Endothelial cell of umbilical vein (primary cell): ENCODE results near the gene SMC4. TPM values are rescaled to one million over a fixed set of nuclear protein-coding genes. Genes with fewer than 3 reads are reported as not detected.

Experiments
- BruUV-seq: library from RNA; stranded (reverse); fragments of 400-500 nt; replicated peaks from 2 replicates; lab custom pipeline; 2021; lab: Mats Ljungman, UMichigan
- CTCF ChIA-PET: fragments of 300-600, 350-600 bp; sonication (Branson Sonifier 250); formaldehyde crosslinking; loops from one replicate; lab custom pipeline; 2021; ENCODE audit warnings: antibody characterized with exemption, inconsistent platforms; lab: Charles Lee
- POLR2A ChIA-PET: fragments of 300-600, 350-600 bp; sonication (Branson Sonifier 250); formaldehyde crosslinking; loops from one replicate; lab custom pipeline; 2021; ENCODE audit warnings: antibody characterized with exemption, inconsistent platforms; lab: Charles Lee
- DNase-seq: peaks from one replicate; pipeline ENCODE4 v3.0.0-alpha.2; 2011; ENCODE audit warnings: low read depth, low spot score
- FAIRE-seq: peaks from 2 replicates; lab custom pipeline; 2011; peaks lifted over from hg19 to GRCh38; lab: Jason Lieb, UNC
- H2AFZ ChIP-seq: 2 replicates; pipeline ENCODE4 v1.6.0; 2012; ENCODE audit warnings: low read depth, low read length, control low read depth, inconsistent platforms
- H3K27ac ChIP-seq: 2 replicates; pipeline ENCODE4 v1.5.1; 2011; ENCODE audit warnings: low read depth, mild to moderate bottlenecking, control low read depth, low read length, moderate library complexity; ENCODE audit not compliant: insufficient read depth
- H3K27me3 ChIP-seq, 2 experiments: 2 replicates each; pipeline versions ENCODE4 v1.6.0 to v1.6.1; 2011; ENCODE audit warnings: low read length in 2 of 2, mixed read lengths in 1 of 2; ENCODE audit not compliant: control insufficient read depth in 2 of 2, insufficient read depth in 2 of 2
- H3K36me3 ChIP-seq, 2 experiments: 2 replicates in 1 of 2; 3 replicates in 1 of 2; pipeline ENCODE4 v1.5.1; 2011; ENCODE audit warnings: low read length in 2 of 2, mild to moderate bottlenecking in 1 of 2, moderate library complexity in 1 of 2; ENCODE audit not compliant: control insufficient read depth in 2 of 2, insufficient read depth in 2 of 2; ENCODE audit errors: extremely low read depth in 1 of 2
- H3K4me1 ChIP-seq: 3 replicates; pipeline ENCODE4 v1.5.1; 2011; ENCODE audit warnings: mild to moderate bottlenecking, low read length; ENCODE audit not compliant: control insufficient read depth, insufficient read depth; ENCODE audit errors: extremely low read depth
- H3K4me2 ChIP-seq: 2 replicates; pipeline ENCODE4 v1.6.1; 2011; ENCODE audit warnings: low read length, control low read depth, mixed read lengths; ENCODE audit not compliant: insufficient read depth
- H3K4me3 ChIP-seq, 3 experiments: fragments of 200-600 bp in 1 of 3; sonication (generic), shearing (Covaris generic) in 1 of 3; replicated peaks in 1 of 3; 2 replicates each; pipeline ENCODE4 v1.5.1; 2011 to 2016; ENCODE audit warnings: control low read depth in 3 of 3, low read length in 3 of 3, mild to moderate bottlenecking in 2 of 3, inconsistent platforms in 1 of 3, low read depth in 1 of 3, moderate library complexity in 1 of 3; ENCODE audit not compliant: insufficient read depth in 1 of 3
- H3K79me2 ChIP-seq: 2 replicates; pipeline ENCODE4 v1.6.0; 2012; ENCODE audit warnings: low read length, inconsistent platforms; ENCODE audit not compliant: control insufficient read depth, insufficient read depth
- H3K9ac ChIP-seq: replicated peaks from 2 replicates; pipeline ENCODE3; 2011; ENCODE audit warnings: low read length, control low read depth; ENCODE audit not compliant: insufficient read depth; ENCODE audit errors: extremely low read depth
- H3K9me1 ChIP-seq: replicated peaks from 3 replicates; pipeline ENCODE4 v1.6.0; 2011; ENCODE audit warnings: mild to moderate bottlenecking, low read length; ENCODE audit not compliant: control insufficient read depth, insufficient read depth; ENCODE audit errors: extremely low read depth
- H3K9me3 ChIP-seq: replicated peaks from 2 replicates; pipeline ENCODE4 v1.5.1; 2012; ENCODE audit warnings: low read length, inconsistent platforms; ENCODE audit not compliant: control insufficient read depth, insufficient read depth
- H4K20me1 ChIP-seq: replicated peaks from 2 replicates; pipeline ENCODE3; 2011; ENCODE audit warnings: mild to moderate bottlenecking, low read length; ENCODE audit not compliant: control insufficient read depth, insufficient read depth; ENCODE audit errors: extremely low read depth
- CTCF ChIP-seq, 2 donors: IDR thresholded peaks; 1 replicate in 1 of 2; 2 replicates in 1 of 2; pipeline ENCODE4 v1.5.1; 2011; ENCODE audit warnings: low read length in 2 of 2, mild to moderate bottlenecking in 2 of 2, moderate library complexity in 2 of 2, control low read depth in 1 of 2, inconsistent platforms in 1 of 2, low read depth in 1 of 2; ENCODE audit not compliant: insufficient read depth in 1 of 2; ENCODE audit errors: extremely low read depth in 1 of 2
- EZH2 ChIP-seq: IDR thresholded peaks from 2 replicates; pipeline ENCODE4 v1.6.1; 2012; ENCODE audit warnings: borderline replicate concordance, low read depth, mild to moderate bottlenecking, moderate library complexity, low read length, inconsistent platforms; ENCODE audit not compliant: severe bottlenecking
- FOS ChIP-seq: IDR thresholded peaks from 2 replicates; pipeline ENCODE4 v1.6.1; 2011; ENCODE audit warnings: mild to moderate bottlenecking, low read length, moderate library complexity, borderline replicate concordance; ENCODE audit not compliant: insufficient read depth
- GATA2 ChIP-seq: IDR thresholded peaks from 2 replicates; pipeline ENCODE4 v1.7.0; 2011; ENCODE audit warnings: low read depth, mild to moderate bottlenecking, moderate library complexity, mixed read lengths, low read length; ENCODE audit not compliant: insufficient read length, insufficient read depth
- JUN ChIP-seq: IDR thresholded peaks from 2 replicates; pipeline ENCODE4 v1.6.1; 2011; ENCODE audit warnings: borderline replicate concordance, low read depth; ENCODE audit not compliant: insufficient read length, insufficient read depth
- MAX ChIP-seq: IDR thresholded peaks from 2 replicates; pipeline ENCODE4 v1.6.1; 2011; ENCODE audit not compliant: insufficient read depth, insufficient read length
- MYC ChIP-seq: IDR thresholded peaks from one replicate; pipeline ENCODE4 v1.6.1; 2011; ENCODE audit warnings: mild to moderate bottlenecking, low read depth, low read length
- POLR2A ChIP-seq: IDR thresholded peaks from 2 replicates; pipeline ENCODE4 v1.6.1; 2012; ENCODE audit warnings: low read depth, mild to moderate bottlenecking, control low read depth, low read length
- POLR2AphosphoS5 ChIP-seq: IDR thresholded peaks from 2 replicates; pipeline ENCODE4 v1.6.1; 2012; ENCODE audit warnings: low read depth, mild to moderate bottlenecking, control low read depth, low read length, moderate library complexity; ENCODE audit not compliant: insufficient read depth
- dilution Hi-C: fragments of 300-500 bp; cut with MboI; formaldehyde crosslinking; loops from one replicate; pipeline ENCODE4 v1.15.0; 2019; ENCODE audit warnings: low sequenced_read_pairs; ENCODE audit not compliant: extremely low pct_ligation_motif_present
- intact Hi-C: fragments of 100-400 bp; cut with micrococcal nuclease; formaldehyde crosslinking; loops from one replicate; pipeline ENCODE4 v1.10.0; 2022
- polyA plus RNA-seq, 4 experiments: library from polyadenylated mRNA; depleted of rRNA in 3 of 4; stranded (reverse) in 3 of 4; unstranded in 1 of 4; fragments of >200 nt; gene quantifications; 2 replicates each; pipeline versions ENCODE4 v1.2.1 to v1.2.3, GENCODE V29; 2011 to 2012; ENCODE audit warnings: missing spikeins in 1 of 4
- total RNA-seq: library from RNA; stranded (reverse); gene quantifications from 2 replicates; pipeline ENCODE4 v1.2.3, GENCODE V29; 2021

Gene SMC4
- total and polyA plus RNA-seq, 2 donors (not counting 3 experiments of a cell fraction or from before 2014, with no cell fraction given) = 32.1 to 153 TPM

GRCh38 chr3:160381470-160381869 lies 18.0 kb upstream of the SMC4 start:
- no peak overlapping the region for H3K4me2 ChIP-seq
- no TSS peak for BruUV-seq
- H3K36me3 ChIP-seq = peaks cover 0 to 2% of the 10 kb centered on the region in 2 experiments
- H3K9ac ChIP-seq = no peak overlapping the region
- H3K27me3 ChIP-seq = no peaks in the 10 kb centered on the region
- POLR2A ChIA-PET = no interaction called here
- H3K4me3 ChIP-seq = no peak overlapping the region
- no peak for TF ChIP-seq JUN
- TF ChIP-seq FOS = no peak
- TF ChIP-seq MYC = no peak
- TF ChIP-seq CTCF (IDR thresholded peaks at IDR 0.05; ENCODE audit: extremely low read depth in 1 of 2, insufficient read depth in 1 of 2, low read depth in 1 of 2, low read length in 2 of 2) = no peak
- no peak for TF ChIP-seq POLR2A
- TF ChIP-seq EZH2 = no peak
- no peak for TF ChIP-seq MAX
- TF ChIP-seq POLR2AphosphoS5 = no peak
- no peak for TF ChIP-seq GATA2
- no peaks in the 10 kb centered on the region for H3K9me3 ChIP-seq
- no peaks in the 10 kb centered on the region for H3K79me2 ChIP-seq
- no peak overlapping the region for H3K27ac ChIP-seq
- intact Hi-C loops = no loop called here
- H2AFZ ChIP-seq = no peak overlapping the region
- dilution Hi-C loops = no loop called here
- DNase-seq (no peak), FAIRE-seq (no peak)
- H3K4me1 ChIP-seq = no peaks in the 10 kb centered on the region
- H3K9me1 ChIP-seq = no peaks in the 10 kb centered on the region
- CTCF ChIA-PET = interaction anchor here (1.3 to 1.7 kb wide), 2 partner anchors 9 to 12 kb away, joined by 3 to 4 read pairs; no protein-coding TSS in a partner anchor
- no peaks in the 10 kb centered on the region for H4K20me1 ChIP-seq
